Pancreas (tissue), 10 donors: ENCODE data around the gene PSEN1. TPM values are rescaled to one million over a fixed set of nuclear protein-coding genes. Genes with fewer than 3 reads are reported as not detected.

ENCODE experiments used
- ATAC-seq, 4 donors: fragments of 200-7000 bp; cut with Tn5 transposase; one replicate each; pipeline versions ENCODE4 v1.8.0 to v1.9.1; 2020; ENCODE audit warnings: mild to moderate bottlenecking in 4 of 4, moderate library complexity in 4 of 4
- DNase-seq, 6 donors: peaks; one replicate each; pipeline ENCODE4 v3.0.0-alpha.2; 2020
- FAIRE-seq: peaks from 2 replicates; lab custom pipeline; 2012; peaks lifted over from hg19 to GRCh38; lab: Jason Lieb, UNC
- H3K27ac ChIP-seq, 4 donors: fragments of 200-600 bp; sonication (generic); 1 replicate in 3 of 4; 2 replicates in 1 of 4; pipeline versions ENCODE4 v1.5.0 to v1.8.0; 2020
- H3K27me3 ChIP-seq, 4 donors: fragments of 200-600 bp; one replicate each; pipeline ENCODE4 v1.8.0; 2021
- H3K36me3 ChIP-seq, 3 donors: fragments of 200-600 bp; sonication (generic) in 1 of 3; one replicate each; pipeline versions ENCODE4 v1.5.0 to v1.8.0; 2020 to 2021
- H3K4me1 ChIP-seq, 3 donors: fragments of 200-600 bp; one replicate each; pipeline ENCODE4 v1.8.0; 2021
- H3K4me3 ChIP-seq, 4 donors: fragments of 200-600 bp; sonication (generic) in 2 of 4; one replicate each; pipeline versions ENCODE4 v1.5.0 to v1.8.0; 2020 to 2021
- H3K9me3 ChIP-seq, 4 donors: fragments of 200-600 bp; one replicate each; pipeline ENCODE4 v1.8.0; 2021
- CTCF ChIP-seq, 4 donors: fragments of 200-600 bp; sonication (generic) in 3 of 4; IDR thresholded peaks; one replicate each; pipeline versions ENCODE4 v1.5.0 to v1.8.0; 2021; ENCODE audit warnings: antibody characterized with exemption in 4 of 4
- WGBS, 2 donors: extraction: QIAGEN DNeasy Blood & Tissue Kit; methylation state at CpG; one replicate each; pipeline ENCODE4 v1.1.7; 2013; 5-methylcytosine and 5-hydroxymethylcytosine counted together
- intact Hi-C, 3 donors: fragments of 100-400 bp; cut with DNase I; formaldehyde crosslinking; loops; one replicate each; pipeline versions ENCODE4 v1.11.1 to v1.14.2; 2022
- polyA plus RNA-seq, 2 donors: library from polyadenylated mRNA; stranded (reverse); fragments of 200-250 nt; gene quantifications; one replicate each; pipeline ENCODE4 v1.2.3, GENCODE V29; 2013
- total RNA-seq, 6 donors: library from RNA; stranded (reverse); fragmentation: NEBNext Ultra II Directional in 4 of 6; extraction: Animal tissue kit (Norgen Biotek cat#: 25700) in 4 of 6; gene quantifications; one replicate each; pipeline versions ENCODE4 v1.2.1 to v1.2.4, GENCODE V29; 2021 to 2023
- donor health status: healthy with polysubstance abuse.
- donor health status: DM: no; HTN: no; CAD: no; lungs with moderate emphysema.
- donor health status: DM: no; HTN: no; CAD: no.
- donor health status: control.
- donor health status: control.
- donor health status: Bipolar disorder and iron deficiency.
- donor health status: DM: yes; HTN: yes; CAD: no.
- donor health status: DM: no; HTN: no; CAD: no.
- donor health status: DM: no; HTN: no; CAD: no.
- donor health status: DM: yes; HTN: yes; CAD: no.

The PSEN1 gene
- total and polyA plus RNA-seq, 8 donors: 9.2 to 32.9 (median 18.4) TPM

GRCh38 chr14:73236157-73236556 lies 99.8 kb downstream of the PSEN1 start:
- Histone ChIP-seq H3K4me3 (no peak overlapping the region), H3K27me3 (peaks cover 0 to 11% (median 0%) of the 10 kb centered on the region in 4 donors), H3K4me1 (peaks cover 0 to 10% (median 7%) of the 10 kb centered on the region in 3 donors), H3K9me3 (no peaks in the 10 kb centered on the region), H3K36me3 (no peaks in the 10 kb centered on the region), H3K27ac (no peak overlapping the region)
- ATAC-seq (no peak), DNase-seq (no peak), FAIRE-seq (no peak)
- intact Hi-C loops: no loop called here
- no peak for TF ChIP-seq CTCF (IDR thresholded peaks at IDR 0.05)
- 76 to 89% methylated on average over 11 of the region's 11 CpGs for WGBS, 2 donors

GRCh38 chr14:73236752-73237218 lies 100.5 kb downstream of the PSEN1 start:
- FAIRE-seq (no peak), ATAC-seq (no peak), DNase-seq (no peak)
- 80 to 88% methylated on average over 7 of the region's 7 CpGs for whole genome bisulfite sequencing, 2 donors
- TF ChIP-seq CTCF (IDR thresholded peaks at IDR 0.05): no peak
- H3K9me3 ChIP-seq: no peaks in the 10 kb centered on the region
- no peak overlapping the region for H3K4me3 ChIP-seq
- H3K4me1 ChIP-seq: peaks cover 0 to 10% (median 7%) of the 10 kb centered on the region in 3 donors
- no peaks in the 10 kb centered on the region for H3K36me3 ChIP-seq
- peaks cover 0 to 11% (median 0%) of the 10 kb centered on the region in 4 donors for H3K27me3 ChIP-seq
- no peak overlapping the region for H3K27ac ChIP-seq
- intact Hi-C loops: no loop called here

- peaks cover 0 to 10% (median 7%) of the 10 kb centered on the region in 3 donors for H3K4me1 ChIP-seq
- ATAC-seq: peak; percentile 22 to 55 (median 42)
- no peaks in the 10 kb centered on the region for H3K36me3 ChIP-seq
- H3K4me3 ChIP-seq: peak within 1 kb of the TSS; percentile 29 to 60 (median 34)
- intact Hi-C loops: no loop called here
- 13 to 18% methylated on average over 23 to 48 of the region's 48 CpGs for WGBS, 2 donors
- TF ChIP-seq CTCF (IDR thresholded peaks at IDR 0.05): no peak
- peaks cover 0 to 11% (median 0%) of the 10 kb centered on the region in 4 donors for H3K27me3 ChIP-seq
- no peak for FAIRE-seq
- peak in 2 of 6 donors; percentile 47 to 58 for DNase-seq
- H3K27ac ChIP-seq: peak within 1 kb of the TSS in 1 of 4 donors; percentile 46
- H3K9me3 ChIP-seq: no peaks in the 10 kb centered on the region
Measured at GRCh38 chr14:73237219-73237785, 101.0 kb downstream of the PSEN1 start, which contains the start of gene PAPLN. Gene PAPLN, plus strand, starts transcription at chr14:73237506. Its CDS starts 2,273 bp downstream, at chr14:73239779.

- no peak for TF ChIP-seq CTCF (IDR thresholded peaks at IDR 0.05)
- Histone ChIP-seq H3K4me3 (peak overlapping the region; percentile 29 to 60 (median 34)), H3K9me3 (no peaks in the 10 kb centered on the region), H3K4me1 (peaks cover 0 to 10% (median 7%) of the 10 kb centered on the region in 3 donors), H3K27me3 (peaks cover 0 to 11% (median 0%) of the 10 kb centered on the region in 4 donors), H3K27ac (peak overlapping the region in 1 of 4 donors; percentile 46), H3K36me3 (no peaks in the 10 kb centered on the region)
- no peak for FAIRE-seq
- WGBS, 2 donors: 3 to 4% methylated on average over 64 to 73 of the region's 73 CpGs
- peak; percentile 17 to 59 (median 42) for ATAC-seq
- DNase-seq: no peak
- intact Hi-C loops: no loop called here
Measured at GRCh38 chr14:73237786-73238423, 101.6 kb downstream of the PSEN1 start.
